GM19351 (cell line): ENCODE results near the gene DNAJB13.
A peak's percentile ranks its signal among the peaks of the same experiment; 100 is the strongest.
"Not testable (repeated sequence)": the region's sequence is repeated elsewhere in the genome, so short reads cannot be mapped to it uniquely, and the experiment has no call there.

ENCODE experiments used
- ATAC-seq: cut with Tn5 transposase; IDR thresholded peaks from one replicate; pipeline ENCODE4 v1.9.1; 2021; ENCODE audit warnings: mild to moderate bottlenecking, moderate library complexity; ENCODE audit not compliant: unreplicated experiment

Gene DNAJB13

DNA sequence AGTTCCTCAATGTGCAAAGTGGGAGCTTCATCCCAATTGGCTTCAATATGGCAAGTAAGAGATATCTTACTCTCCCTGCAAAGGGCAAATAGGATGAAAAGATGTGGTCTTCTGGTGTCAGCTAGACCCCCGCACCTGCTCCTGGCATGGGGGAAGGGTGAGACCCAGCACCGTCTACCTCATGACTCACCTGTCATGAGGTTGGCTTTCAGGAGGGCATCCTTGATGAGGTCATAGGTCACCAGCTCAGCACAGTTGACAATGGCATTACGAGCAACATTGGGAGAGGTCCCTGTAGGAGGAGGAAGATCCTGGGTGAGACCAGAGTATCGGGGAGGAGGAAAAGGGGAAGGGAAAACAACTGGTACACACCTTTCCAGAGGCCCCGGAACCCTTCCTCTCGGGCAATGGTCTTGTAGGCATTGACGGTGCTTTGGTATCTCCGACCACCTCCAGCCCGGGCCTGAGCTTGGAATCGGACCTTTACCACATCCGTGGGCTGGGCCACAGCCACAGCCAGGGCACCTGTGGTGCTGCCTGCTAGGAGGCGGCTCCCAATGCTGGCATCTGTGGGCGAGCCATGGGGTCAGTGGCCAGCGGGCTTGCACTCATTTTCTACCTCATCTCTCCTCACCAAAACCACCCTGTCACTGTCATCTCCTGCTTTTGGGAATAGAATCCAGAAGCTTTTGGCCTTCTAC lies 25.8 kb downstream of the DNAJB13 start:
- ATAC-seq, result no peak

DNA sequence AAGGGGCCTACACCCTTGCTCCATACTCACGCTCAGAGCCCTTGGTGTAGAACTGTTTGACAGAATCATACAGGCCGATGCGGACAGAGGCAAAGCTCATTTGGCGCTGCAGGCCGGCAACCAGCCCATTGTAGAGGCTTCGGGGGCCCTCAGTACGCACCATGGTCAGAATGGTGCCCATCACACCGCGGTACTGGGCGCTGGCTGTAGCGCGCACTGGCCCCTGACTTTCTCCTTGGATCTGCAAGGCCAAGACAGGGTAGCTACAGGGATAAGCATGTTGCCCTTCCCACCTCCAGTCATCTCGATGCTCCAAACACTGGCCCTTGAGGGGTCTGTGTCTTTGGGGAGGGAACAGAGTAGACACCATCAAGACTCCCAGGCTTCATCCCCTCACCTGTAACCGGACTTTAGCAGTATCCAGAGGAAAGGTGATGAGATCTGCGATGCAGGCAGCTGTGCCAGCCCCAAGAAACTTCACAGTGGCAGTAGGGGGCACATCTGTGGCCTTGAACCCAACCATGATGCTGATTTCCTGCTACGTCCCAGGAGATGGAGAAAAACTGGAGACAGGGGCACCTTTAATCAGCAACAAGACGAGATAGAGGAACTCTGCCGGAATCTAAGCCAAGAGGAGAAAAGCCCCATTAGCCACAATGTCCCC lies 27.2 kb downstream of the DNAJB13 start:
- ATAC-seq, result no peak

DNA sequence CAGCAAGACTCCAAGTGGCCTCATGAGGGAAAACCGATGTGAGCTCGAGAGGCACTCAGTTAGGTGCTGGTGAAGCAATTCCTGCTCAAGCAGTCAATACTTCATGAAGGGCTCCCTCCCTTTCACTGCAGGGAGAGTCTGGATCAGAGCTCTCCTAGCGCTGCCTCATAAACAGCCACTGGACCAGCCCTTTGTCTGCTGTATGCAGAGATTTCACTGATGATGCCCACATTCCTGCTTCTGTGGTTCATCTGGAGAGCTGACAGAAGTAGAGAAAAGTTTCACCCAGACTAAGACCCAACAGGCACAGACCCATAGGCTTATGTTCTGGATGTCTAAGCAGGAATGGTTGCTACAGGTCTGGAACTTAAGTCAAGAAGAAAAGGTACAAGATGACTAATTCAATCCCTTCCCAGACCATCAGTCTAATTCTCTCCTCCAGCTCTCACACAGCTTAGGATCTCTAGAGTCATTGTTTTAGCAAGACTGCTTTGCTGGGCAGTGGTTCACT lies 27.8 kb downstream of the DNAJB13 start:
- ATAC-seq, result no peak

DNA sequence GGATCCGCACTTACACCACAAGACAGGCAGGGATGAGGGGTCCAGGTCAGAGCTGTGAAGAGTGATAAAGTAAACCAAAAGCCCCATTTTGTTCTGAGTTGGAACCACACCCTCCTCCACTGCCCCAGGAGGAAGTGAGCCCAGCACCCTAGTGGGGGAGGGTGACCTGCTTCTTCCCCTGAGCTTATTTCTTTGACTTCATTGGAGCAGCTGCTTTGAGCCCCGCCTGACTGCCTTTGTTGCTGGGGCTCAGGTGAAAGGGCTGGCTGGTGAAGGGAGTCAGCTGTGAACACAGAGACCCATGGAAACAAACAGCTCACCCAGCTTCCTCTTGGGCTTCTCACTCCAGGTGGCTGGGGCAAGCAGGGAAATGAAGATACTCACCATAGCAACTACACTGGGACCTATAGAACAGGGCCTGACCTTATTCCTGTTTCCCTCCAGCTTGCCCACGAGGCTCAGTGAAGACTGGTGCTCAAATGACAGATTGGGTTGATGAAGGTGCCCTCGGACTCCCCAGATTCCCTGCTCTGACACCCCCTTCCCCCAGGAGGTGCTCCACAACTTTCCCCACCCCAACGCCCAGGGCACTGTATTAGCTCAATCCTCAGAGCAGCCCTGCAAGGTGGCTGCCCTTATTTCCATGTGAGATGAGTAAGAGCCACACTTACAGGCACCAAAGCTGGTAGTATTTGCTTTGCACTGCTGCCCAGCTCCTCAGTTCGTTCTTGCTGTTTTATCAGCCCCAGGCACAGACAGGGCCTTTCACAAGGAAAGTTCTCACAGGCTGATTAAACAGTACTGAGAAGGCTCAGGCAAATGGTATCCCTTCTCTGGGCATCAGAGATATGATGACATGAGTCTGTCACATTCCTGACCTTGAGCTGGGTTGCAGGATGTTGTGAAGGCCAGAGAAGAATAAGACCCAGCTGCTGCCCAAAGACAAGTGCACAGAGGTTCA lies 29.5 kb downstream of the DNAJB13 start:
- ATAC-seq, result peak; percentile 51

DNA sequence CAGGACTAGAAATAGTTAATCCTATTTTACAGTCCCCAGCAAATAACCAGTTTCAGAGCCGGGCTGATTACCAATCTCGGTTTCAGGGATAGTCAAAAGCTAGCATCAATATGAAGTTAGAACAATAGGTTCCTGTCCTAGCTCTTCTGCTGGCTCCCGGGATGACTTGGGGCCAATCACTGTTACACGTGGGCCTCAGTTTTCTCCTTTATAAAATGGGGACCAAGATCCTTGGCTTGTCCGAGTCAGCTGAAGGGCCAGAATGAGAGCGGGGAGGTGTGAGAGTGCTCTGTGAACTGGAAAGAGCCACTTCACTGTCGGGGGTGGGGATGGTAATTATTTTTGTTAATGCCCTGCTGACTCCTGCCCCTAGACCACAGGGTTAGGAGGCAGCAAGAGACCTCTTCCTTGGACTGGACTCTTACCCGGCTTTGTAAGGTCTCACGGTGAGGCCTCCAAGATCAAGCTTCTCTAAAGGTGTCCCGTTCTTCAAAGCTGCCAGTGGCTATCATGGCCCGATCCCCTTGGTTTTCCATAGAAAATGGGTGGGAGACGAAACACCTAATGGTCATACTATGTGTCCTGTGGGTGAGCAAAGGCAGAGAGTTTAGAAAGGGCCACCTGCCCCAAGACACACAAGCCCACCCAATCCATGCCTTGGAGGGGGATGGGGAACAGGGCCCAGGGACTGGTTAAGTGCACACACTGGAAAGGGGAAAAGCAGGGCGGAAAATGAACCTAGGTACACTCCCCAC lies 30.4 kb downstream of the DNAJB13 start:
- no peak for ATAC-seq

DNA sequence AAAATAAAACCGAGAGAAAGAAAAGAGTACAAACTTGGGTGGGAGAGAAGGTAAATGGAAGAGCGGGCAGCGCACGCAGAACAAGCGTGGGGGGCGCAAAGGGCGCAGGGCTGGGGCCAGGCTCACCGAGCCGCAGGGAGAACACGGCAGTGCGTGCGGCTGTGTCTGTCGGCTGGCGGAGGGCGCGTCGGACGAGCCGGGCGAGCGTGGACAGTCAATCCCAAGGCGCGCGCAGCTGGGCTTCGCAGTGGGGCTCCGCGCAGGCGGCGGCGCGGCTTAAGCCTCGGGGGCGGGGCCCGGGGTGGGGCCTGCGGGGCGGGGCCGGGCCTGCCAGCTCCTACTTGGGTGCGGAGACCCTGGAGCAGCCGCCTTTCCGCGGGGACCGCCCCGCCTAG lies 31.8 kb downstream of the DNAJB13 start, which contains the start of gene UCP2:
Gene UCP2 (minus strand): TSS at position 249 of the 395 bp plus-strand sequence. CDS start 4,465 bp downstream, outside the sequence.
- peak; percentile 47 for ATAC-seq

DNA sequence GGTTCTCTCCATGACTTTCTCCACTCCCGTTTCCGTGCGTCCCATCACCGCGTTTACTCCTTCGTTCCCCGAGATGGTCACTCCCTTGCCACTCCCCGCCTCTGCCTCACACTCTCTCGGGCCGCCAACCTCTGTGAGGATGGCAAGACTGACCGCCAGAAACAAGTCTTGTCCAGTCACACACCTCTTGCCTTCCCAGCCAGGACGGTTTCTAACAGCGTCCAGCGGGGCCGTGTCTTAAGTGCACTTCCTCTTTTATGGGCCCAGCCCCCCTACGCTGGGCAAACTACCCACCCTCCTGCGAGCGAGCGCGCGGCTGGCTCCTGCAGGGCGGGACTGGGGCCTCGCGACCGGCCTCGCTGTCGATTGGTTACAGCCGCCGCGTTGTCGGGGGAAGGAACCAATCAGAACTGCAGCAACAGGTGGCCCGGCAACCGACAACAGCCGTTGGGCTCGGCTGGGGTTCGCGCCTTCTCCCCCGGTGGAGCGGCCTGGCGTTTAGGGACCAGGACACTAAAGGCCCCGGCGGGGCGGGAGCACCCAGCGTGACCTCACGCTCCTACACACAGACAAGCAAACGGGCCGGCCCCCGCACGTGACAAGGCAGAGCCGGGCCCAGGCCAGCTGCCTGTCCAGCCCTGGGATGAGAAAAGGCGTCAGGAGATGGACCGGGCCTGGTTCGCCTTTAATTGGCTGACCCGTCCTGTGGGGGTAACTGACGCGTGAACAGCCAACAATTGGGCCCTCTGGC lies 32.3 kb downstream of the DNAJB13 start:
- peak; percentile 72 for ATAC-seq

DNA sequence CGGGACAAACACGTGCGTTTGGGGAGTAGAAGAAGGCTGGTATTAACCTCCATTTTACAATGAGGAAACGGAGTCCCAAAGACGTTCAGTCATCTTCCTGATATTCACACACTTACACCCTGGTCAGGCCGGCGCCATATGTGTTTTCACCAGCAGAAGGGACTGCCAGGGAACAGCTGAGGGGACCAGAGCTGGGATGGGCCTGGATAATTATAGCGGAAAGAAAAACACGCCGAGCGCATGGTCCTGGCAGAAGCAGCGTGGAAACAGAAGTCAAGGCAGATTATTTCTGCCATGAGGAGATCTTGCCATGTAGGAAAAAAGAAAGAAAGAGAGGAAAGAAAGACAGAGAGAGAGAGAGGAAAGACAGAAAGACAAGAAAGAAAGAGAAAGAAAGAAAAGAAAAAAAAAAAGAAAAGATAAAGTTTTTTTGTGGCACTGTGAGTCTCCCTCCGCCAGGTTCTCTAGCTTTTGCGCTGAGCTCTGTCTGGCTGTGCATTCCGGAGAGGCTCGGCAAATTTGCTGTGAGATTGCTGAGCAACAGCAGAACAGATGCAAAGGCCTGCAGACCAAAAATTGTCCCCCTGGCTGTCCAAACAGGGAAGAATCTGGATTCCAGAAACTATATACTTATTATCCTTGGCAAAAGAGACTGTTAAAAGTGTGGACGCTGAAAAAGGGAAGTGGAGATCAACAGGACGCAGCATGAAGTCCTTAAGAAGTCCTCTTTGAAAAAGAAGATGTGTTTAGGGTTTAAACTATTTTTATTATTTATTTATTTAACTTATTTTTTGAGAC lies 33.1 kb downstream of the DNAJB13 start:
- ATAC-seq, result no peak

DNA sequence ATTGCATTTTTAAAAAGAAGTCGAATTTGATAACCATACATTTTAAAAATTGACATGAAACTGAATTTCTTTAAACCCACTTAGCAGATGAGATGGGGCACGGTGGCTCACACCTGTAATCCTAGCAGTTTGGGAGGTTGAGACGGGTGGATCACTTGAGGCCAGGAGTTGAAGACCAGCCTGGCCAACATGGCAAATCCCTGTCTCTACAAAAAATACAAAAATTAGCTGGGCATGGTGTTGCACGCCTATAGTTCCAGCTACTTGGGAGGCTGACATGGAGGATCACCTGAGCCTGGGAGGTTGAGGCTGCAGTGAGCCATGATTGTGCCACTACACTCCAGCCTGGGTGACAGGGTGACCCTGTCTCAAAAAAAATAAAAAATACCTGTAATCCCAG lies 34.8 kb downstream of the DNAJB13 start:
- not testable (repeated sequence) for ATAC-seq

DNA sequence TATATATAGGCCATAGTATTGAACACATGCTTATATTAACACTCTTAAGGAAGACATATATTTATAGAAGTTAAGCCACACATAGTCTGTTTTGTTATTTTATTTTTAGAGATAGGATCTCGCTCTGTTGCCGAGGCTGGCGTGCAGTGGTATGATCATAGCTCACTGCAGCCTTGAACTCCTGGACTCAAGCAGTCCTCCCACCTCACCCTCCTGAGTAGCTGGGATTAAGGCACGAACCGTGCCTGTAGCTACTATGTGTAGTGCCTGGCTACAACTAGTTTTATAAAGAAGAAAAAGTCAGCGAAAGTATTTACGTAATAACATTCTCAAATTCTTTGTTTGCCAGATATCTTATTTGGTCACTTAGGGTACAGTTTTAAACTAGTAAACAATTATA lies 37.4 kb downstream of the DNAJB13 start:
- no peak for ATAC-seq

DNA sequence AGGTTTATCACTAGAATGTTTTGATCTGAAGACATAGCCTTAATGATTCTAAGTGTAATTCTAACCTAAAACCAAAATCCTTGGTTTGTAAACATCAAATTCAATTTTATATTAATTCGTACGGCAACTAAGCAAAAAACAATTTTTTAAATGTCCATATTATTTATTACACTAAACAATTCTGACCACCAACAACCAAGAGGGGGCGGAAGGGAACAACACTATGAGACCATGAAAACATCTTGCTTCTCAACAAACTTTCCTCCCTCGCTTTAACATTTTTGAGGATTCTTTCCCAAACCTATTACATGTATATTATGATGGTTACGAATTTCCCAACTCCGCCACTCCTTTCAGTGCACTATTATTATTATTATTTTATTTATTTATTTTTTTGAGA lies 38.3 kb downstream of the DNAJB13 start:
- ATAC-seq, result no peak

DNA sequence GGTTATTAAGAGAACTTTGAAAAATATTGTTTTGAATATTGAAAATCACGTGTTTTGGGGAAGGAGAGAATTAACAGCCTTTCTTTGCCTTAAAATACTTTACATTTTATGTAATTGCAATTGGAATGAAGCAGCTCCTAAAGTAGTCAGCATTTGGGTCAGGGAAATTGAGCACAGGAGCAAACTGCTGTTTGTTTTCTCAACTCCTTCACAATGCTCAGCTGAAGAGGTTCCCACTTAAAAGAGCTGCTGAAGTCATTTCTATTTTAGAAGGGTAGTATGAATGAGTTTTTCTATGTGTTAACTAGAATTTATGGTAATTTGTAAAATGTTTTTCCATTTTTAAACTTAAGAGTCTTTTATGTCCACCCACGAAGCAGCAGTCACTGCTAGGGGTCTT lies 39.9 kb downstream of the DNAJB13 start:
- ATAC-seq, result no peak

DNA sequence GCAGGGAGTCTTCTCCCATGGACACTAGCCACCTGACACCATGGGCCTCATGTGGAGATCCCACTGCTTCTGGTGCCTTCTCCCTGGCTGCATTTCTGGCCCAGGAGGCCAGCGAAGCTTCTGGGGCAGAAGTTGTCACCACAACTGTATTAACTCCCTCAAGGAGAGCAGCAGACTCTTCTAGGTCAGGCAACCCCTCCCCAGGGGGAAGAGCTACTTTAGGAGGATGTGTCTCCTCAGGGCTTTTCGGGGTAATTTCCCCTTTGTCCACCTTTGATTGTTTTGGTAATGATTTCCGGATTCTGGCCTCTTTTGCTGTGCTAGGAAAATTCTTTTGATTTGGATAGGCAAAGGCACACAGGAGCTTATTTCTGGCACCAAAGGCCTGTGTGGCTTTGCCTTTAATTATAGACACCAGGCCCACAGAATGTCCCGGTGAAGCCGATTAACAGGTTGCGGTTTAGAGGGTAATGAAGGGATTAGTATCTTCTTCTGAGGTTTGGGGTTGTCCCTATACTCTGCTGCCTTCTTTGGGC lies 40.7 kb downstream of the DNAJB13 start:
- no peak for ATAC-seq

DNA sequence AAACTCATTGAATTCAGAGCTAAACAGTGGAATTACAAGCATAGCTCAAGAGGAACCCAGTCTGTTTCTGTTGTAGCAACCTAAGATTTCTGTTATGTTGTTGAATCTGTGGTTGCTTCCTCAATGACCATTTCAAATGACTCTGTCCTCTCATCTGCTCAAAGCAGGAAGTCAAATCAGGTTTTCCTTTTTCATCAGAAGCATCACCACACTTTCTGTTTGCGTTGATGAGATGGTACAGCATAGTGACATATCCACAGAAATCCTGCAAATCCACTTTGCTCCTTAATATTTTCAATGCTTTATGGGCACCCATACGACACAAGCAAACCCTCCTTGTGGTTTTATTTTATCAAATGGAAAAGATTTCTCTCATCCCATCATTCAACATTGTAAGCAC lies 44.4 kb downstream of the DNAJB13 start:
- no peak for ATAC-seq

DNA sequence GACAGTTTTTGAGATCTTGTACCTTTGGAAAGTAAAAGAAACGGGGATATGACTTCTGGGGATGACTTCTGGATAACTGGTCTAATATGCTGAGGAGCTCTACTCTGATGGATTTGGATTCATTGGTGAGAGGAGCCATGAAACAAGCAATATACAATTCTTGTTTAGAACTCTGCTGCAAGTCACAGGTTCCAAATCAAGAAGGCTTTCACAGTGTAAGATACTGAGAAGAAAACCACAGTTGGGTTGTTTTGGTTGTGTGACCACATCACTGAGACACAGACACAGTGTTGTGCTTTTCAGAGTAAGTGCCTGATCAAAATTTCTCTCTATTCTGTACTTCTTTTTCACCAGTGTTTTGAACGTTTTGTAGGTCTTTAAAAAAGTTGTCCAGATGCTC lies 44.9 kb downstream of the DNAJB13 start:
- ATAC-seq, result no peak

DNA sequence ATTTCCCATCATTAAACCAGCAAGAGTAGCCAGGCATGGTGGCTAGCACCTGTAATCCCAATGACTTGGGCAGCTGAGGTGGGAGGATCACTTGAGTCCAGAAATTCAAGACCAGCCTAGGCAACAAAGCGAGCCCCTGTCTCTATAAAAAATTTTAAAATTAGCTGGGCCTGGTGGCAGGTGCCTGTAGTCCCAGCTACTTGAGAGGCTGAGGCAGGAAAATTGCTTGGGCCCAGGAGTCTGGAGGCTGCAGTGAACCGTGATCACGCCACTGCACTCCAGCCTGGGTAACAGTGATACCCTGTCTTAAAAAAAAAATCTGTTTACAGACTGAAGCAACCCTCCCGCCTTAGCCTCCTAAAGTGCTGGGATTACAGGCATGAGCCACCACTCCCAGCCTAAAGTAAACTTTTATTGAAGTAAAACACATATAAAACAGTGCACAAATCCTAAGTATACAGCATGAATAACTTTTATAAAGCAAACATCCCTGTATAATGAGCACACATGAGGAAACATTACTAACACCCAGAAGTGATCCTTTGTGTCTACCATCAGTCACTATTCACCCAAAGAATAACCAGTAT lies 45.4 kb downstream of the DNAJB13 start:
- no peak for ATAC-seq

DNA sequence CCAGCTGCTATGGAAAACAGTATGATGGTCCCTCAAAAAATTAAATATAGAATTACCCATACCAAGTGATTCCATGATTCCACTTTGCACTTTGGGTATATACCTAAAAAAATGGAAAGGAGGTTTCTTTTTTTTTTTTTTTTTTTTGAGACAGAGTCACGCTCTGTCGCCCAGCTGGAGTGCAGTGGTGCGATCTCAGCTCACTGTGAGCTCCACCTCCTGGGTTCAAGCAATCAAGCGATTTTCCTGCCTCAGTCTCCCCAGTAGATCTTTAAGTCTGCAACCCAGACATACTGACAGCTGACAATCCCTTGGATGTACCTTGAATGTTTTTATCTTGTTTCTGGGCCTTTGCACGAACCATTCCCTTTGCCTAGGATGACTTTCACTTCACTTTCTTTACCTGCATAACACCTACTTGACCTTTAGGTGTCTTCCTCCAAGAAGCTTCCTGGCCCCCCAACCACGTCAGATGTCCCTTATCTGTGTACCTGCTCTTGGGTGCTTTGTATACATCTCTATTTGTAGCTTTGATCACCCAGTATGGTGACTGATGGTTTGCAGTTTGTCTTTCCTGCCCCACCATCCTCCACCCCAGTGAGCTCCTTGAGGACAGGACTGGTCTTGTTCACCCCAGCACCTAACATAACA lies 46.4 kb downstream of the DNAJB13 start:
- no peak for ATAC-seq
